Ramos (cell line): ENCODE results near the gene ZNF81.
"Not testable (repeated sequence)": the region's sequence is repeated elsewhere in the genome, so short reads cannot be mapped to it uniquely, and the experiment has no call there.

Experiments
- in situ Hi-C: fragments of 300-500 bp; cut with MboI; formaldehyde crosslinking; loops from one replicate; pipeline ENCODE4 v1.14.3; 2022; ENCODE audit warnings: low sequenced_read_pairs; ENCODE audit not compliant: unreplicated experiment

ZNF81 gene

DNA sequence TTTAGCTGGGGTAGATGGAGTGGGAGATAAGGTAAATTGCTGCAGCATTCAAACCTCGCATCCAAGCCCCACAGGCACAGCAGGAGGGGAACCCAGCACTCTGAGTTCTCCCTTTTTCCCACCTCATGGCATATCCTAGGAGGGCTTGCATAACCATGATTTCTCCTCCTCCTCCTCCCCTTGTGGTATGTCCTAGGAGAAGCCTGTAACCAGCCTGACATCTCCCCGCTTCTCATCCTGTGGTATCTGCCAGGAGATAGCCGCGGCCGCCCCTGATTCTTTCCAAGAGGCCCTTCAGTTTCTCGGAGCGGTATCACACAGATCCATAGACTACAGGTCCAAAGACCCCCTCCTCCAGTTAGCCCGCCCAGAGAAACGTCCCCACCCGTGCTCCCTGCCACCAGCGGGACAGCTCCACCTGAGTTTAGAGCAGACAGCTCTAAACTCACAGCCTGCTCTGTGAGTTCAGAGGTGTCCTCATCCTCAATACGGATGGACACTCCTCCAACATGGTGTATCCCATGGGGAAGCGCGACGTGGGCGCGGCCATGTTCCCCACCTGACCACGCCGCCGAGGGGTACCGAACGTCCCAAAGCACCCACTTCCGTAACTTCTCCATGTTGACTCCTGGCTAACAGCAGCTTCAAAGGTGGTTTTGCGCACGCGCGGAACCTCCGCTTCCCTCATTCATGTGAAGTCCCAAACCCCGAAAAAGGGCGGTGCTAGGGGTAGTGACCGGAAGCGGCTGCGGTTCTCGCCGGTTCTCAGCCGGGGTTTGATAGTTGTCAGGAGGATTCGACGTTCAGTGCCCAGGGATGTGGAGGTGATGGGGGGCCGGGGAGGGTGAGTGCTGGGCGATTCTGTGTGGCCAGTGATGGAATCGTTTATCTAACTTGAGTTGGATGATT lies at the start of gene ZNF81:
Gene ZNF81, plus strand, starts transcription at position 739 of the 909 bp plus-strand sequence. CDS start 9,366 bp downstream, outside the sequence.
- in situ Hi-C loops = no loop called here

DNA sequence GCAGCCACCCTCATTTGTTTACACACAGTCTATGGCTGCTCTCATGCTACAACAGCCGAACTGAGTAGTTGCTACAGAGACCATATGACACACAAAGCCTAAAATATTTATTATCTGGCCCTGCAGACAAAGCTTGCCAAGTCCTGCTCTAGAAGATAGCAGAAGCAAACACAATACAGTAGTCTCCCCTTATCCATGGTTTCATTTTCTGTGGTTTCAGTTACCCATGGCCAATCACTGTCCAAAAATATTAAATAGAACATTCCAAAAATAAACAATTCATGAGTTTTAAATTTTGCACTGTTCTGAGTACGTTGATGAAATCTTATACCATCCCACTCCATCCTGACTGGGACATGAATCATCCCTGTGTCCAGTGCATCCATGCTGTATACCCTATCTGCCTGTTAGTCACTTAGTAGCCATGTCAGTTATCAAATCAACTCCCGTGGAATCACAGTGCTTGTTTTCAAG lies 40.2 kb upstream of the ZNF81 start:
- in situ Hi-C loops = no loop called here

- in situ Hi-C loops = no loop called here
Measured at GRCh38 chrX:47797084-47797483, 39.6 kb upstream of the ZNF81 start.

DNA sequence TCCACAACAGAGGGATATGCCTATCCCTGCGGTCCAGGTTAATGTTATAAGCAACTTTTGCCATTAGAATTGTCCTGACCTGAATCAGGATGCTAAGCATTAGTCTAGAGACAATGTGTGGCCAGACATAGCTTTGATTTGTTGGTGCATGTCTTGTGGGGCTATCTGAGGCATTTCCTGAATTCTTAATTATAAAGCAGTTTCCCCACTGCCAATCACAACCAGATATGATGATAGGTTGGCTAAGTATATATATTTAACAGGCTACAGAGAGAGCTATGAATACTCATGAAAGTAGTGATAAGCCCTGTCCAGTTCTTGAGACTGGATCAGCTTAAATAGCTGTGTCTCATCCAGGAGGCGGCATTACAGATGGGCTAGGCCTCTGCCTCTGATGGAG lies 37.8 kb upstream of the ZNF81 start:
- in situ Hi-C loops = no loop called here

DNA sequence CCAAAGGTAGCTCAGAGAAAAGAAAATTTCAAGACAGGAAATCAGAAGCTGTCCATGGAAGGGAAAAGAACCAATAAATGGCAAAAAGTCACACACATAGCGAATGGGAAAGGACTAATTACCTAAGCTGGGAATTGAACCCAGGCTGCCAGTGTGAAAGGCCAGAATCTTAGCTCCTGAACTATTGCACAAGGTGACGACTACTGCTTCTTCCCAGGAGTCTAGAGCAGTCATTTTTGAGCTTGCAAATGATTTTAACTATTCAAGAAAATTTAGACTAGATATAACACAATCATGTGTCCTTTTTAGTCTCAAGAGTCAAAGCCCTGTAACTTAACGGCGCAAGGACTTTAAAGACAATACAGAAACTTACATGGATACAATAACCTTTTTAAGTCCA lies 34.1 kb upstream of the ZNF81 start:
- in situ Hi-C loops = no loop called here

DNA sequence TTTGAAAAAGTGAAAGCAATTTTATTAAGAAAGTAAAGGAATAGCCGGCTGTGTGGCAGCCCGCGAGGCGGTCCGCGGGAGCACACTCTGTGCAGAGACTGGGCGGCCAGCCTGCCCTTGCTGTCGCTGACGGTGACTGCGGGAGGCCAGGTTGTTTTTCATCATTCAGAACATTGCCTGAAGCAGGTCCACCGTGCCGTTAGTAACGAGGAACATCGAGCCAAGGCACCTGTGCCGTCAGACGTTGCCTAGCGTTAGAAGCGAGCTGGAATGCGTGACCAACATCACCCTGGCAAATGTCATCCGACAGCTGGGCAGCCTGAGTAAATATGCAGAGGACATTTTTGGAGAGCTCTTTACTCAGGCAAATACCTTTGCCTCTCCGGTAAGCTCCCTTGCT lies 33.6 kb upstream of the ZNF81 start:
- in situ Hi-C loops = not testable (repeated sequence)

DNA sequence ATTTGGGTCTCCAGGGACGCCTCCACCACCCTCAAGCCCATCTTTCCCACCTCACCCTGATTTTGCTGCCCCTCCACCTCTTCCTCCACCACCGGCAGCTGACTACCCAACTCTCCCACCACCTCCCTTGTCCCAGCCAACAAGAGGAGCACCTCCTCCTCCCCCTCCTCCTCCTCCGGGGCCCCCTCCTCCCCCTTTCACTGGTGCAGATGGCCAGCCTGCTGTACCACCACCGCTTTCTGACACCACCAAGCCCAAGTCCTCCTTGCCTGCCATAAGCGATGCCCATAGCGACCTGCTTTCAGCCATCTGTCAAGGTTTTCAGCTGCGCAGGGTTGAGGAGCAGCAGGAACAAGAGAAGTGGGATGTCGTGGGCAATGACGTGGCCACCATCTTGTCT lies 32.4 kb upstream of the ZNF81 start:
- in situ Hi-C loops = no loop called here

GRCh38 chrX:47805844-47806243 lies 30.9 kb upstream of the ZNF81 start:
- in situ Hi-C loops = not testable (repeated sequence)

DNA sequence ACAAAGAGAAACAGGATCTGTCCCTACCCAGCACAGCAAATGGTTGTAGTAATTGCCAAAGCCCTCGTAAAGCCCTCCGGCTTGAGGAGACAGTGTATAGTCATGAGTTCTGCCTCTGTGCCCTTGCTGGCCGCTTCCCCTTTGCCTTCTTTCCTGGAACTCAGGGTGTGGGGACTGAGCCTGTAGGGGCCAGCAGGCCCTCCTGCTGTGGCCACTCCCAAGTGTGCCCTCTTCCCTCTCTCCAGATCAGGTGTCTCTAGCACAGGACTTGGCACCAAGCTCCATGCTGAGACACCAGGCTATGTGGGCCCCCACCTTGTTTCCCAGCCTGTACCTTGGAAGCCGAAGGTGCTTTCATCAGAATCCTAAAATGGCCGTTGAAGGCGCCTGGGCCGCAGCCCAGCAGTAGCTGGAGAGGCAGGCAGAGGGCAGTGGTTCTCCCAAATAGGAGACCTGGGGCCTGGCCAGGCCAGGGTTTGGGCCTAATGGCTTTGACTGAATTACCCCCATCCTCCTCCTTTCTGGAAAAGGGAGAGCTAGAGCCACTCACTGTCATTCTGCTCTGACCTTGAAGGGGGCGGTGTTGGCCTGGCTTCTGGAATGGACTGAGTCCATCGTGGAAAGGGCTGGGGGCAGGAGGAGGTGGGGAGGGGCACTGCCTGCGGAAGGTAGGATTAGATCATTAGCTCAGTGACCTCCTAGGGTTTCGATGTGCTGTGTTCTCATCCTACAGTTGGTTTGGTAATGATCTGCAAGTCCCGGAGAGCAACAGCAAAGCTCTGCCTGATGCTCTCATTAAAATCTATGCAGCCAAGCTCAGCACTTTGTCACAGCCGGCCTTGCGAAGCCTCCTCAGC lies 30.1 kb upstream of the ZNF81 start:
- in situ Hi-C loops = not testable (repeated sequence)

DNA sequence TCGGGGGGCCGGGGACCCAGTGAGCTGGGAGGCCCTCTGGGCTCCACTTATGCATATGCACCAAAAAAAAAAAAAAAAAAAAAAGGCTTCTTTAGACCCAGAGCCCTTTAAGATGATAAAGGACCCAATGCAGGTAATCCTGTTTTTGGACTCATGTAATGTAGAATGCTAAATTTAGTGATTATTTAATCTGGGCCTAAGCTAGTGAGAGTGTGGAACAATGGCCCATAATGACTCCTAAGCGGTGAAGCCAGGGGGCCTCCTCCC lies 29.5 kb upstream of the ZNF81 start:
- in situ Hi-C loops = not testable (repeated sequence)

DNA sequence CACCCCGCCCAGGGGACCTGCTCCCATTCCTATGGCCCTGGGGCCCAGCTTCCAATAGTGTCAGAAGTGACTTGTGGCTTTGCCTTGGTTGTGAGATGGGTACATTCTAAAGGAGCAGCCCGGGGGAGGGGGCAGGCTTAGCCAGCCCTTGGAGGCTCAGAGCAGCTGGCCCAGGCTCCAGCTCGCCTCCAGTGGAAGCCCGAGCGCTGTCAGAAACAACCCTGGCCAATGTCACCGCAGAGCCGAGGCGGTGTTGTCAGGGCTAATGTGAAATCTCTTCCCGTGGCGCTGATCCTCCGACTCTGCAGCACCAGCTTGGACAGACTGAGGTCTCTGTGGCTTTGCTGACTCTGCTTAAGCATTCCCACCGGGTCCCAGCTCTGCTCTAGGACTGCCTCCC lies 29.2 kb upstream of the ZNF81 start:
- in situ Hi-C loops = no loop called here

DNA sequence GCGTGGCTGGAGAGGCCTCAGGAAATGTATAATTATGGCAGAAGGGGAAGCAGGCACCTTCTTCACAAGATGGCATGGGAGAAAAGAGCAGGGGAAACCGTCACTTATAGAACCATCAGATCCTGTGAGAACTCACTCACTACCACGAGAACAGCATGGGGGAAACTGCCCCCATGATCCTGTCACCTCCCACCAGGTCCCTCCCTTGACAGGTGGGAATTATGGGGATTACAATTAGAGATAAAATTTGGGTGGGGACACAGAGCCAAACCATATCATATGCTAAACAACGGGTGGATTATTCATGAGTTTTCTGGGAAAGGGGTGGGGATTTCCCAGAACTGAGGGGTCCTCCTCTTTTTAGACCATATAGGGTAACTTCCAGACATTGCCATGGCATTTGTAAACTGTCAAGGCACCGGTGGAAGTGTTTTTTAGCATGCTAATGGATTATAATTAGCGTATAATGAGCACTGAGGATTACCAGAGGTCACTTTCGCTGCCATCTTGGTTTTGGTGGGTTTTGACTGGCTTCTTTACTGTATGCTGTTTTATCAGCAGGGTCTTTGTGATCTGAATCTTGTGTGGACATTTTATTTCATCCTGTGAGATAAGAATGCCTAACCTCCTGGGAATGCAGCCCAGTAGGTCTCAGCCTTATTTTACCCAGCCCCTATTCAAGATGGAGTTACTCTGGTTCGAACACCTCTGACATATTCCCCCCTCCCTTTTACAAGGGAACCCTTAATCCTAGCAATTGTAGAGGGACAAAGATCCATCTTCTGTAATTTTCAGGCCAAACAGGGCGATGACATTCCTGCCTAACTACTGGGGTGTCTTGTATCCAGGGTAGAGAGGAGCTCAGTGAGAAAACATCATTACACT lies 27.6 kb upstream of the ZNF81 start:
- in situ Hi-C loops = no loop called here

GRCh38 chrX:47814851-47815250 lies 21.9 kb upstream of the ZNF81 start:
- in situ Hi-C loops = no loop called here

DNA sequence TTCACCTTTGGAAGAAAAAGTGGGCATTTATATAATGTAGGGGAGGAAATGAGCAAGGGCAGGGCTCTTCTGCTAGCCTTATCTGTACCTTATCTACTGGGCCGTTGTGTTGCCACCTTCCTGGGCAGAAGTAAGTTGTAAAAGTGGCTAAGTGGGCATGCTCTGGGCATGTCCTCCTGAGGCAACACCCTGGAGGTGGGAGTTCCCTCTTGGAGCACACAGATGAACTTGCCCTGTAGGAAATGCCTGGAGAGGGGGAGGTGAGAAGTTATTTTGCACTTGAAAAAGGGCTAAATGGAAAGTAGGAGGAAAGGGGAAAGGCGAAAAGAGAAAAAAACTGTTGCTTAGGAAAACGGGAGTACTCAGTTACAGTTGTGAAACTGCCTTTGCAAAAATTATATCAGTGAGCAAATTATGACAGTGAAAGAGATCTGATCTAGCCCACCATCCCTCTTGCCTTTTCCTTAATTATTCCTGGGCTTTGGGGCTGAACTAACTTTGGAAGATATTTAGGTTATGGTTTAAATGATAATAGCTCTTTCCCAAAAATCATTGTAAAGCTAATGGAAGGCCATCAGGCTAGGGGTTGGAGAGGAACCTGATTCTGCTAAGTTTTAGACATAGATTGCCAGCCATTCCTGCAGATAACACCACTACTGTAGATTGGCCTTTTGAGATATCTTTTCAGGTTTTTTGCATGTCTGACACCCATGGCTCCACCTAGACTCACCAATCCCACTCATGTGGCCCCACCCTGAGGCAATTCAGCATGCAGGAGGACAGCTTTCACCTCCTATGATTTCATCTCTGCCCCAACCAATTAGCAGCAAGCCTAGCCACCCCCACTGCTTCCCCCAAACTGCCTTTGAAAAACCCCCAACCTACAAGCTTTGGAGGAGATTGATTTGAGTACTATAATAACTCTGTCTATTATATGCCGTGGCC lies 20.5 kb upstream of the ZNF81 start:
- in situ Hi-C loops = no loop called here

- in situ Hi-C loops = no loop called here
Measured at GRCh38 chrX:47817421-47817820, 19.3 kb upstream of the ZNF81 start.

DNA sequence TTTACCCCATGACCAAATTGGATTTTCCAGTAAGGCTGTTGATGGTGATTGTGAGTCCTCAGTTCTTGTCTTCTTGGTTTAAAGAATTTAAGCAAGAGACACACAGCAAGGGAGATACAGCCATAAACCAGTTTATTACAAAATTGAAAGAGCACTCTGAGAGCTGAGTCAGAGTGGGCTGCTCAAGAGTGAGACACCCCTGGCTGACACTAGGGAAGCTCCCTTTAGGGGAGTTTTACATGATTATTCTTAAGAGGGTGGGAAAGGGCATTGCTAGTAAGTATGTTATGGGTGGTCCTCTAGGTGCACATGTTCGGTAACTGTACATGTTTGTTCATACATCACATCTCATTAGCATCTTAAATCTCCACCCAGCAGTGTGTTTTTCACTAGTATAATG lies 18.8 kb upstream of the ZNF81 start:
- in situ Hi-C loops = no loop called here

DNA sequence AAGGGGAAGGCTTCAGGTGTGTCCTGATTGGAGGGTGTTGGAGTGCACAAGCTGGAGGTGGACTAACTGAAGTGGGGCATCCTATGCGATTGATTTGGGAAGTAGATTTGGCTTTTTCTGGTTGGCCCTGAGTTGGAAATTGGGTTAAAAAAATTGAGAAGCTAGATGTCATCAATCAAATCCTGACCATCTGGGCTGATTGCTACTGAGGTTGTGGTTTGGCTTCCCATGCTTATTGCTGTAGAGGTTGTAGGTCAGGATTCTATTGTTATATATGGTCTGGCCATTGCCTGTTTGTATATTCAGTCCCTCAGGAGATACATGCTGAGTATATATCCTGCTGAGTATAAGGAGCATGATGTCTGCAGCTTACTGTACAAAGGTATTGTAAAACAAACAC lies 7.7 kb upstream of the ZNF81 start:
- in situ Hi-C loops = no loop called here

GRCh38 chrX:47831788-47832187 lies 4.9 kb upstream of the ZNF81 start:
- in situ Hi-C loops = loop anchor here (5.0 kb wide), 1 partner anchor 196 kb away; no protein-coding TSS in a partner anchor

GRCh38 chrX:47838361-47838760 lies 1.7 kb downstream of the ZNF81 start:
- in situ Hi-C loops = no loop called here
